ENCODE data around the gene SPATS2. TPM values are rescaled to one million over a fixed set of nuclear protein-coding genes. Genes with fewer than 3 reads are reported as not detected.

SPATS2 gene
- 15.7 and 28.3 TPM in 2 replicates for total RNA-seq

DNA sequence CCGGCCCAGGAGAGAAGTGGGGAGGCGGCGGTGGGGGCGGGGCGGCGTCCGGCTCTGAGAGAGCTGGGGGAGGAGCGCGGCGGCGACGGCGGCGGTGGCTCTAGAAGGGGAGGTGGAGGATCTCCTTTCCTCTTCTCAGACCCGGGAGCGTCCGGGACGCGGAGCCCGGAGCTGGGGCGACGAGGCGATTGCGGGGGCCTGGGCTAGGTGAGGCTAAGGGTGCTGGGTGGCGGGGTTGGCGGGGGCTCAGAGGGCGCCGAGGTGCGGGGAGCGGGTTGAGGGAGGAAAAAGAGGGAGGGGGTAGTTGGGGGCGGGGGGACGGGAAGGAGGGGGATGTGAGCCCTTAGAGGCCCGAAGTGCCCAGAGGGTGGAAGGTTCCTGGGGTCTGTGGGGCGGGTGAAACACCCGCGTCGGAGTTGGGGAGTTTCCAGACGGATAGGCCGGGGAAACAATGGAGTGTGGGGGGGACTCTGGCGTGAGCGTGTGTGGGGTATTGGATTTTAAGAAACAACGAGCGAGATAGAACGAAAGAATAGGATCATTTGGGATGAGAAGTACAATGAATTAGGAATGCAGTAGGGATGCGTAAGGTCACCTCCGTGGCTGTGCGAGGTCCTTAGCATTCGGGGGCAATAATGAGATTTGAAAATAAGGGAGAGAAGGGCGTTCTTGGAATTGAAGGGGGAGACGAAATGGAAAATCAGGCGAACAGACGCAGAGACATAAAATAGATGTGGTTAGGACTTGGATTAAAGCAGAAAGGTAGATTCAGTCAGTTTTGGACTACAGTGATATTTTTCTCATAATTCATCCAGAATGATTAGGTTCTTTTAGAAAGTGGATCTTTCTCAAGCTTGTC is at the start of gene SPATS2:
SPATS2 (plus strand) TSS at position 82 of the 859 bp plus-strand sequence. CDS start 93,551 bp downstream, outside the sequence.

DNA sequence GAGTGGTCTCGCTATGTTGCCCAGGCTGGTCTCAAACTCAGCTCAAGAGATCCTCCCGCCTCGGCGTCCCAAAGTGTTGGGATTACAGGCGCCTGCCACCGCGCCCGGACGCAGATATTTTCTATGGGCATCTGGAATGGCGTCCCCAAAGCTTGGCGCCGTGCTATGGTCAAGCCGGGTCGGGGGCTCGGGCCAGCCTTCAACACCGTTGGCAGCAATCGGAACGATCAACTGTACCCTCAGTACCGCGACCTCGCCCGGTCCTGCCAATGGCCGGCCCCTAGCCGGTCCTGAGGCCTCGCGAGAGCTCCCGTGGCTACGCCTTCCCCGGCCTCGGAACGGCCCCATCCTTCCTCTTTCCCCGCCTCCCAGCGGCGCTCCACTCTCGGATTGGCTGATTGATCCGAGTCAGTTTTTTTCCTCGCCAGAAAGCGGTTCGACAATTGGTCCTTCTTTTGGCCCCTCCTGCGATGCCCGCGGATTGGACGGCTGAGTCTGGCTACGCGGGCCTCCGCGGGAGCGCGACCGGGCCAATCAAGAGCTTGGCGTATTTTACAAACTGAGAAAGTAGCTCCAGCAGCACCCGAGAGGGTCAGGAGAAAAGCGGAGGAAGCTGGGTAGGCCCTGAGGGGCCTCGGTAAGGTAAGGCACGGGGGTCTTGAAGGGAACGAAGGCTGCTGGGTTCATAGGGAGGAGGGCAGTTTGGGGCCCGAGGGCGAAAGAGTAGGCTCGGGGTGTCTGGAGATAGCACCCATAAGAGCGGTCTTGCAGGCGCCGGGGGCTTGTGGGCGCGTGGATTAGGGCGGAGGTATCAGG is 44.3 kb upstream of the SPATS2 start, which contains the start of gene TROAP:
TROAP (plus strand) TSS at position 548 of the 816 bp plus-strand sequence. CDS start 354 bp downstream, outside the sequence.

DNA sequence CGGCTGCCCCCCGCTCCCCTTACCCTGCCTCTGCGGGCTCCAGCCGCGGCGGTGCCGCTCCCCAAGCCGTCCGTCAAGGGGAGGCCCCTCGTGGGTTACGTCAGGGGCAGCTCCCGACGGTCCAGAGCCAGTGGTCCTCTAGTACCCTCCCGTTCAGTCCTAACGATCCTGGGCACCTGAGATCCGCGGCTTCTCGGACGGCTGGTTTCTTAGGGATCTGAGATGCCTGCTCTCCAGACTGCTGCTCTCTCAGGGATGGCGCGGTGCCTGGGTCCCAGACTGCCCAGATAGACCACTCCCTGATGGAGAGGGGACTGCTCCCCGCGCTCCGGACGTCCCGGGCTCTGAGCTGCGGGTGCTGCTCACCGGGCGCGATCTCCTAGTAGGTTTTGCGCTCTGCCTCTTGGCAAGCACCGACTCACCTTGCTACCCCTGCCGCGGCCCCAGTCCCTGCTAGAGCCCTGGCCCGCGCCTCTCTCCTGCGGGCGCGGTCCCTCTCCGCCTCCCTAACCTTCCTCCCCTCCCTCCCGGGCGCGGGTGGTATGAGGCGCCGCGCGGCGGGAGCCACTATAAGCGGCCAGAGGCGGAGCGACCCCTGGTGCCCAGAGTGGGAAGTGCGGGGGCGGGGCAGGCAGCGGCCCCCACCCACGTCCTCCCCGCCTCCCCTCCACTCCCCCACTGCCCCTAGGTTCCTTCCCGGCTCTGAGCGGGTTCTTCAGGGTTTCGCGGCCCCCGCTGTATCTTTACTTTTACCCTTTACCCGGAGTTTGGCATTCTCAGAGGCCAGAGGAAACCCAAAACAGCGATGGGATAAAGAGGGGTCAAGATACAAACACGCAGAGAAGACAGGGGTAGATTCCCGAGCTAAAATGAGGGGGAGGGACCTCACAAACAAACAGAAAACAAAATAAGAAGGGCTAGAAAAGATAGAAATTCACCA is 30.3 kb upstream of the SPATS2 start, which contains the start of gene C1QL4:
C1QL4 (minus strand) TSS at position 544 of the 940 bp plus-strand sequence. CDS start 711 bp downstream, outside the sequence.

DNA sequence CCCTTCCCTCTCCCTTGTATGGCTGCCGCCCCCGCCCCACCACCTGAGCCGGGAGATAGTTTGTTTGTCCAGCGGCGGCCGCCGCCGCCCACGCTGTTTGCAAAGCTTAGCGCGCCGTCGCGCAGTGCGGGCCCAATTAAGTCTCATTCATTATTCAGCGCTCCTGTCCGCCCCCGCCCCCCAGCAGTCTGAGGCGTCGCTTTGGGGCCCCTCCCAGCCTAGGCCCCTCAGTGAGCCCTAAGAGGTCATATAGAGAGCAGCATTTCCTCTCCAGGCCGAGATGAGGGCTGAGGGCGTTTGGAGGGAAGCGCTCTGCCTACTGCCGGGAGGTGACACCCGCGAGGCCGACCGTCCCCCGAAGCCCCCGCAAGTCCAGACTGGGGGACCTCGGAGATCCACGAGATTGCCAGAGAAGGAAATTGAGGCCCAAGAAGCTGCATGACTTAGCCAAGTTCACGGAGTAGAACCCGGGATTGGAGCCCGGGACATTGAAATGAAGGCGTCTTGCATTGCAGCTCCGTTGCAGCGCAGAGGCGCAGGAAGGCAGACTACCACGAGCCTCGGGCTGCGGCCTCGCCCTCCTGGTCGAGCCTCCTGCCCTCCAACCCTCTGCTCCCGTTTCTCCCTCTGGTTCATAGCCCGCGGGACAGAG is 20.5 kb upstream of the SPATS2 start, which contains the start of gene DNAJC22:
DNAJC22 (plus strand) TSS at position 230 of the 652 bp plus-strand sequence. CDS start 1,985 bp downstream, outside the sequence.

DNA sequence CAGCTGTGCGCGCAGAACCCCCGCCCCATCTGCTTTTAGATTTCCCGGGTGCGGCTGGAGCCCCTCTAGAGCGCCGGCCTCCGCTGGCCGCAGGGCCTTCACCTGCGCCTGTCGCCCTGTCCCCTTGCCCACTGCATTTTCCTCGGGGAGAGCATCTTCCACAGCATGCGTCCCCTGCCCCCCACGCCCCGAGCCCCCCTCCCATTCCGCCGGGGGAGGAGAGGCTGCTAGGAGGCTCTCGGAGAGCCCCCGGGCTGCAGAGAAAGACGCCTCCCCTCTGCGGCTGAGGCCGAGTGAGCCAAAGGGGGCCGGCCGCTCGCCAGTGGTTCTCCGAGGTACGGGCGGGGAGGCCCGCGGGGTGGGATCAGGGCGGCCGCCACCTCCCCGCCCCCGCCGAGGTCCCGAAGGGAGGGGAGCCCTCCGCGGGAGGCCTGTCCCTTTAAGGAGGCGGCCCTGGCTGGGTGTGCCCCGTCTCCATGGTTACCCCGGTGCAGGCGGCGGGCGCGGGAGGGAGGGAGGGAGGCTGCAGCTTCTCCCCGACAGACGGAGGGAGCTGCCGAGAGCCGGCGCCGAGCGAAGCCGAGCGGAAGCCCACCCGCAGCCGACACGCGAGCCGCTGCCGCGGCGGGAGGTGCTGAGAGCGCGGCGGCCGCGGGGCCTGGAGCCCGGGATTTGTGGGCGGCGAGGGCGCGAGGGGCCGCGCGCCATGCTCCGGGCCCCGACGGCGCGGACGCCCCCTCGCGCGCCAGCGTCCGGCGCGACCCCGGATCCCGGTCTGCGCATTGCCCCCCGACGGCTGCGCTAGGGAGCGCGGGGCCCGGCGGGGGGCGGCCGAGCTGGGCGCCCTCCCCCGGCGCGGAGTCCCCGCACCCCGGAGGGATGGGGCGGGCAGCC is 171.5 kb downstream of the SPATS2 start, which contains the start of gene KCNH3:
KCNH3 (plus strand) TSS at position 521 of the 894 bp plus-strand sequence. CDS start 387 bp downstream, outside the sequence.

DNA sequence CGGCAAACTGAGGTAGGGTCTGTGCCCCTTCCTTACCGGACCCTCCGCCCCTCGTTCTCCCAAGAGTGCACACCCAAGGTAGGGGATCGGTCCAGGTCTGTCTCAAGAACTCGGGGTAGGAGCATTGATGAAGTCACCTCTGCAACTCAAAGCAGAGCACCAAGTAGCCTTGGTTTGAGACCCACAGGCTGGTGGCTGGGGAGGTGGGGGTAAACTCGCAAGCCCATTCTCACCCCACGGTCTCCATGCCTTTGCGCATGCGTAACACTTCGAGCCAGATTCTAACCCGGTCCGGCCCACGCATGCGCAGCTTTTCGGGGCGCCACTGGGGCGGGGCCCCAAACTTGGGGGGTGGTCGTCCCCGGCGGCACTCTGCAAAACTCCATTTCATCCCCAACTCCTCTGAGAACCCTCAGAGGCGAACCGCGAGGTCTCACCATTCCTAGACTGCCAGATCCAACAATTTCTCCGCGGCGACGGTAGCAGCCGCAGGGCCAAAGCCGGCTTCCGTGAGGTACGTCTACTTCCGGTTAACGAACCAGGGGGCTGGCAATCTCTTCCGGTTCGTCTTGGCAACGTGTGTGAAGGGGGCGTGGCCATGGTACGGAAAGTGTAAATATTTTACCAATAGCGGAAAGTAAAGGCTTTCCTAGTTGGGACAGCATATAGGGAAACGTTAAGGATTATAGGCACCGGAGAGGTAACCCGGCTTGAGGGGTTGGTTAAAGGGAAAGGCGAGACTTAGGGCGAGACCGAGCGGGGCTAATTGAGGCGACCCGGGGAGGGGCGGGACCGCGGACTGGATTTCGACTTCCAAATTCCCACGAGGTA is 200.6 kb downstream of the SPATS2 start, which contains the start of gene MCRS1:
MCRS1 (minus strand) TSS at position 532 of the 831 bp plus-strand sequence. CDS start 1,411 bp downstream, outside the sequence.

Small RNA genes lying within 50 kb of the gene (small RNA-seq; reads per million reads assigned to genes)
- gene AC125611.1 = not detected

Other genes with a start within 250 kb of the SPATS2 start
- gene TUBA1B, start 236.1 kb upstream of the SPATS2 start, total RNA-seq = 451 and 3,354 TPM in 2 replicates
- 180 and 234 TPM in 2 replicates for gene TUBA1A, start 178.4 kb upstream of the SPATS2 start, total RNA-seq
- 221 and 908 TPM in 2 replicates for gene TUBA1C, start 102.4 kb upstream of the SPATS2 start, total RNA-seq
- not detected in 2 replicates for gene PRPH, start 72.3 kb upstream of the SPATS2 start, total RNA-seq
- 2.7 and 7.6 TPM in 2 replicates for gene TROAP, start 44.2 kb upstream of the SPATS2 start, total RNA-seq
- gene C1QL4, start 30.3 kb upstream of the SPATS2 start, total RNA-seq = not detected in 2 replicates
- gene DNAJC22, start 20.6 kb upstream of the SPATS2 start, total RNA-seq = under 0.01 and 0.79 TPM in 2 replicates
- gene KCNH3, start 171.6 kb downstream of the SPATS2 start, total RNA-seq = 0.22 TPM in 1 of 2 replicates, not detected in the other
- gene MCRS1, start 200.7 kb downstream of the SPATS2 start, total RNA-seq = 55.4 and 93.0 TPM in 2 replicates
- 0.33 and 0.79 TPM in 2 replicates for gene FAM186B, start 238.2 kb downstream of the SPATS2 start, total RNA-seq

All from placental epithelial cell (primary cell).